Measurements from ENCODE around the gene ACAD8.

ACAD8 gene

DNA sequence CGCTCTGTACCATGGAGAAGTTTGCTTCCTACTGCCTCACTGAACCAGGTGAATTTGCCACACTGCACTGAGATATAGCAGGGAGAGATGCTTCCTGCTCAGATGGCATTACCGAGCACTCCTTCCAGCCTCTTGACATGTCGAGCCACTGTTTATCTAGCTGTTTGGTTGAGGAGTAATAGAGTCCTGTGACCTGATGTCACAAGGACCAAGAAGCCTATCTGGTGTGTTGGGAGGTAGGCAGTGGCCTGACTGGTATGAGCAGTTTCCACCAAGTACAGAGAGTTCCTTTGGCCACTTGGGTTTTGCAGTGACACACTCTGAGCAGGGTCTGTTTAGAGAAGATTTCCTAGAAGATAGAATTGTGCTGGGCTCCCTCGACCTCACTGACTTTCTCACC is 5.2 kb downstream of the ACAD8 start:
- H3K4me3 ChIP-seq (ENCODE audit: low read length): no peak overlapping the region
- no peak for DNase-seq (ENCODE audit: low read depth)
- TF ChIP-seq, protein P1, sequence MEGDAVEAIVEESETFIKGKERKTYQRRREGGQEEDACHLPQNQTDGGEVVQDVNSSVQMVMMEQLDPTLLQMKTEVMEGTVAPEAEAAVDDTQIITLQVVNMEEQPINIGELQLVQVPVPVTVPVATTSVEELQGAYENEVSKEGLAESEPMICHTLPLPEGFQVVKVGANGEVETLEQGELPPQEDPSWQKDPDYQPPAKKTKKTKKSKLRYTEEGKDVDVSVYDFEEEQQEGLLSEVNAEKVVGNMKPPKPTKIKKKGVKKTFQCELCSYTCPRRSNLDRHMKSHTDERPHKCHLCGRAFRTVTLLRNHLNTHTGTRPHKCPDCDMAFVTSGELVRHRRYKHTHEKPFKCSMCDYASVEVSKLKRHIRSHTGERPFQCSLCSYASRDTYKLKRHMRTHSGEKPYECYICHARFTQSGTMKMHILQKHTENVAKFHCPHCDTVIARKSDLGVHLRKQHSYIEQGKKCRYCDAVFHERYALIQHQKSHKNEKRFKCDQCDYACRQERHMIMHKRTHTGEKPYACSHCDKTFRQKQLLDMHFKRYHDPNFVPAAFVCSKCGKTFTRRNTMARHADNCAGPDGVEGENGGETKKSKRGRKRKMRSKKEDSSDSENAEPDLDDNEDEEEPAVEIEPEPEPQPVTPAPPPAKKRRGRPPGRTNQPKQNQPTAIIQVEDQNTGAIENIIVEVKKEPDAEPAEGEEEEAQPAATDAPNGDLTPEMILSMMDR (conservative IDR thresholded peaks at IDR 0.05; ENCODE audit: low read length): no peak

DNA sequence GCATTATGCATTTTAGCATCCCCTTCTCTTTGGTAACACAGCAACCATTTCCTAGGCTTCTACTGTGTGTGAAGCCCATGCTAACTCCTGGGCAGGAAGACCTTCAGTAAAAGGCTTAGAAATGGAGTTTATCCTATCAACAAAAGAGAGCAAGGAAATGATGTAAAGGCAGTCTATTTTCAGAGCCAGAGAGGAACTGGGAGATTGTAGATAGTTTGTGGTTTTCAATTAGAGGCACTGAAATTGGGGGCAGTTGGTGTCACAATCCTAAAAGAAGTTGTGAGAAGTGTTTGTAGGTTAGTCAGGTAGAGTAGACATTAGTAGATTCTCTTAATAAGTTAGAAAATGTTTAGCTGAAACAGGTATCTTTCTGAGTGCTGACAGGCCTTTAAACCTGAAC is 7.1 kb downstream of the ACAD8 start:
- TF ChIP-seq, protein P1 (conservative IDR thresholded peaks at IDR 0.05; ENCODE audit: low read length): no peak
- H3K4me3 ChIP-seq (ENCODE audit: low read length): no peak overlapping the region
- DNase-seq (ENCODE audit: low read depth): no peak

DNA sequence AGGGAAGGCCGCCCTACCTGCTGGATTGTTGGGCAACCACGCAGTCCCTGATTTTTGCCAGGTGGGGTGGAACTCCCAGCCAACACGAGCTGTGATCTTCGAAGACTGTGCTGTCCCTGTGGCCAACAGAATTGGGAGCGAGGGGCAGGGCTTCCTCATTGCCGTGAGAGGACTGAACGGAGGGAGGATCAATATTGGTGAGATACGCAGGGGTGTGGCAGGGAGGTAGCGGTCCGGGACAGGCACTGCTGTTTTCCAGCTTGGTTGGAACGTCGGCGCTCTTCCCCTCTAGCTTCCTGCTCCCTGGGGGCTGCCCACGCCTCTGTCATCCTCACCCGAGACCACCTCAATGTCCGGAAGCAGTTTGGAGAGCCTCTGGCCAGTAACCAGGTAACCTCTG is 7.6 kb downstream of the ACAD8 start:
- TF ChIP-seq, protein P1 (conservative IDR thresholded peaks at IDR 0.05; ENCODE audit: low read length): no peak
- no peak overlapping the region for H3K4me3 ChIP-seq (ENCODE audit: low read length)
- no peak for DNase-seq (ENCODE audit: low read depth)

DNA sequence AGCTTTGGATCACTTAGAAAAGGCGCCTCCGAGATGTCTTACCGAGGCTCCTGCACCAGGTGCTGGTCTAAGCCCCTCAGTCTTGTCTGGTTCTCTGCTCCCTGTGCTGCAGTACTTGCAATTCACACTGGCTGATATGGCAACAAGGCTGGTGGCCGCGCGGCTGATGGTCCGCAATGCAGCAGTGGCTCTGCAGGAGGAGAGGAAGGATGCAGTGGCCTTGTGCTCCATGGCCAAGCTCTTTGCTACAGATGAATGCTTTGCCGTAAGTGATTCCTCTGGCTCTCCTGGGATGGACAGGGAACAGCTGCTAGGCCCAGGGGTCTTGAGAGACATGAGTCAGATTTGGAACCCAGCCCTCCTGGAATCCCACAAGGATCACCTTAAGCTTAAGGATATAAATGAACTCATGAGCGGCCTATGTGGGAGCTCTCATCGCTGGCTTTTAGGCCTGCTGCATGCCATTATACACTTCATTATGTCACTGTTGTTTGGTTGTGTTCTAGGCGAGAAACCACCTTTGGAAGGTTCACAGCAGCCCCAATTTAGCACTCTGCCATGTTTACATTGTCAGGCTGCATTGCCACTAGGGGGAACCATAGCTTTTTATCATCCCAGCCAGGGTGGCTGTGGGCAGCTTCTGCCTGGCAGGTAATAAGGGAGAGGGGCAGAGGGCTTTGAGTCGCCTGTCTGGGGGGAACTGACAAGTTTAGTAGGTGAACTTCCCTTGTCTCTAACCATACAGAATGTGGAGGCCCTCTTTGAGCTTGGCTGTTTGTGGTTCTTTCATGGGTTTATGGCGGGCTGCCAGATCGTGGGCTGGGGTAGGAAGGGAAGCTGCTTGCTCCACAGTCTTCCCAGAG is 8.5 kb downstream of the ACAD8 start:
- peak; percentile 16 for DNase-seq (ENCODE audit: low read depth)
- TF ChIP-seq, protein P1 (conservative IDR thresholded peaks at IDR 0.05; ENCODE audit: low read length): peak; percentile 60
- H3K4me3 ChIP-seq (ENCODE audit: low read length): no peak overlapping the region

DNA sequence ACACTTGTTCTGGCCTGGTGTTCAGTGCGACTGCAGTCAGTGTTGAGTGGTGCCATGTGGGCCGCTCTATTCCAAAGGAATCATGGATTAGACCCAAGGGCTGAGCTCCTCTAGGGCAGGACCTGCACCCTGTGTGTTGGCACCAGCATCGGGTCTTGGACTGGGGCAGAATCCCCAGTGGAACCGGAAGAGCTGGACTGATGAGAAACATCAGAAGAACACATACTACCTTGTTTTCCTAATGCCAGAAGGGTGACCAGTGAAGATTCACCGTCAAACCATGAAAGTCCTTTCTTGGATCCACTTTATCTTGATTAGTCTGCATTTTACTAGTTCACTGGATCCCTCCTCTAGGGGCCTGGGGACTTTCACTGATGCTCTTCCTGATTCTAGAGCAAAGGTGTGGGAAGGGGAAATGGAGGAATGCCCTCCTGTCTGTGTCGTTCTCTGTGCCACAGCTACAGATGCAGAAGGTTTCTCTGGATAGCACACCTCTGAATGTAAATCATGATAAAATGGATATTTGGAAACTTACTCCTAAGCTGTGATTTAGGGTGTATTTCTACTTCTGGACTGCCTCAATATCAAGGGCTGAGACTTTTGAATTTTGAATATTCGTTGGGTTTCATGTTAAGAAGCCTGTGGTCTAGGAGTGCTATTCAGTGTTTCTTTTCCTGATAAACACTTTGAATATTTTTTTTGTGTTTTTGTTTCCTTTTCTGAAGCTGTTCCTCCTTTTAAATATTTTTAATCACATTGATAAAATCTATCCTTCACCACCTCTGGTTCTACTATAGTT is 11.8 kb downstream of the ACAD8 start:
- H3K4me3 ChIP-seq (ENCODE audit: low read length): no peak overlapping the region
- TF ChIP-seq, protein P1 (conservative IDR thresholded peaks at IDR 0.05; ENCODE audit: low read length): no peak
- no peak for DNase-seq (ENCODE audit: low read depth)

DNA sequence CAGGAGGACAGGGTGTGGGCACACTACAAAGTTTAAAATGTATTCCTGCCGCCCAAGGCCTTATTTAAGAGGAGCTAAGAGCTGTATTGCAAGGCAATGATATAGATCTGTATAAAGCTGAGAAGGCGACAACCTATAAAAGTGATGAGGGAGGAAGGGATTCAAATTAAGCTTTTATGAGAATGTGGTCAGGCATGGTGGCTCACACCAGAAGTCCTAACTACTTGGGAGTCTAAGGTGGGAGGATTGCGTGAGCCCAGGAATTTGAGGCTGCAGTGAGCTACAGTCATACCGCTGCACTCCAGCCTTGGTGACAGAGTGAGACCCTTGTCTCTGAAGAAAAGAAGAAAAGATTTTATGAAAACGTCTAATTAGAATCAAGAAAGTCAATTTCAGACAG is 13.1 kb downstream of the ACAD8 start:
- TF ChIP-seq, protein P1 (conservative IDR thresholded peaks at IDR 0.05; ENCODE audit: low read length): no peak
- no peak for DNase-seq (ENCODE audit: low read depth)
- no peak overlapping the region for H3K4me3 ChIP-seq (ENCODE audit: low read length)

Data from AG10803 (cell line).